ENCODE data around the gene TNNT3. TPM values are rescaled to one million over a fixed set of nuclear protein-coding genes. Genes with fewer than 3 reads are reported as not detected.

The TNNT3 gene
- total and polyA plus RNA-seq, 8 donors: 0.24 to 6.6 (median 1.1) TPM

DNA sequence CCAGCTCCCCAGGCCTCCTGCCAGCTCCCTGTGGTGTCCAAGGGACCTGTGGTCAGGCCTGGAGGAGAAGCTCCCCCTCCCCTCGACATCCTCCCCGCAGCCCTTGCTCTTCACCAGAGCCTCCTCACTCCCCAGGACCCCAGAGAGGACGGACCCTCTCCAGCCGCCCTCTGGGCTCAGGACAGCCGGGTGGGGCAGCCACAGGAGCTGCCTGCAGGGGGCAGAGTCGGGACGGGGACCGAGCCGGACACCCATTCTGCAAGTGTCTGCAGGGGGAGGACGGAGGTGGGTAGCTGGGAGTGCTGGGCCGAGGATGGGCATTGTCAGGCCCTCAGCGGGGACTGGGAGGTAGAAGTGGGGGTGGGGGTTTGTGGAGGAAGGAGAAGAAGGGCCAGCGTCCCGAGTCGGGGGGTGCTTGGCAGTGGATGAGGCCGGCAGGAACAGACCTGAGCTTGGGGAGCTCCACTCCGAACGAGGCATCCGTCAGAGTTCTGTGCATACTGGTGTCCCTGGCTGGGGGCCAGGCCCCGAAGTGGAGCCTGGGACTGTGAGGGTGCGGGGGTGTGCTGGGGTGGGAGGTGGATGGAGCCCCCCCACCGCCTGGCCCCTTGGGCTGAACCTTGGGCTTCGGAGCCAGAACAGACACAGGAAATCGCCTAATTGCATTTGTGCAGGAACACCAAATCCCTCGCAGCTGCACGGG lies 43.0 kb upstream of the TNNT3 start:
- no peaks in the 10 kb centered on the region for H3K4me1 ChIP-seq
- H3K36me3 ChIP-seq: no peaks in the 10 kb centered on the region
- peak in 3 of 4 donors; percentile 26 to 55 (median 46) for ATAC-seq
- DNase-seq: peak in 5 of 6 donors; percentile 23 to 87 (median 66)
- FAIRE-seq: no peak
- TF ChIP-seq, protein P1, sequence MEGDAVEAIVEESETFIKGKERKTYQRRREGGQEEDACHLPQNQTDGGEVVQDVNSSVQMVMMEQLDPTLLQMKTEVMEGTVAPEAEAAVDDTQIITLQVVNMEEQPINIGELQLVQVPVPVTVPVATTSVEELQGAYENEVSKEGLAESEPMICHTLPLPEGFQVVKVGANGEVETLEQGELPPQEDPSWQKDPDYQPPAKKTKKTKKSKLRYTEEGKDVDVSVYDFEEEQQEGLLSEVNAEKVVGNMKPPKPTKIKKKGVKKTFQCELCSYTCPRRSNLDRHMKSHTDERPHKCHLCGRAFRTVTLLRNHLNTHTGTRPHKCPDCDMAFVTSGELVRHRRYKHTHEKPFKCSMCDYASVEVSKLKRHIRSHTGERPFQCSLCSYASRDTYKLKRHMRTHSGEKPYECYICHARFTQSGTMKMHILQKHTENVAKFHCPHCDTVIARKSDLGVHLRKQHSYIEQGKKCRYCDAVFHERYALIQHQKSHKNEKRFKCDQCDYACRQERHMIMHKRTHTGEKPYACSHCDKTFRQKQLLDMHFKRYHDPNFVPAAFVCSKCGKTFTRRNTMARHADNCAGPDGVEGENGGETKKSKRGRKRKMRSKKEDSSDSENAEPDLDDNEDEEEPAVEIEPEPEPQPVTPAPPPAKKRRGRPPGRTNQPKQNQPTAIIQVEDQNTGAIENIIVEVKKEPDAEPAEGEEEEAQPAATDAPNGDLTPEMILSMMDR (IDR thresholded peaks at IDR 0.05): peak; percentile 10 to 18 (median 16)
- 42 to 56% methylated on average over 26 of the region's 26 CpGs for WGBS, 2 donors
- H3K9me3 ChIP-seq: no peaks in the 10 kb centered on the region
- no peaks in the 10 kb centered on the region for H3K27me3 ChIP-seq
- intact Hi-C loops (cut with DNase I): no loop called here
- H3K4me3 ChIP-seq: no peak overlapping the region
- no peak overlapping the region for H3K27ac ChIP-seq

DNA sequence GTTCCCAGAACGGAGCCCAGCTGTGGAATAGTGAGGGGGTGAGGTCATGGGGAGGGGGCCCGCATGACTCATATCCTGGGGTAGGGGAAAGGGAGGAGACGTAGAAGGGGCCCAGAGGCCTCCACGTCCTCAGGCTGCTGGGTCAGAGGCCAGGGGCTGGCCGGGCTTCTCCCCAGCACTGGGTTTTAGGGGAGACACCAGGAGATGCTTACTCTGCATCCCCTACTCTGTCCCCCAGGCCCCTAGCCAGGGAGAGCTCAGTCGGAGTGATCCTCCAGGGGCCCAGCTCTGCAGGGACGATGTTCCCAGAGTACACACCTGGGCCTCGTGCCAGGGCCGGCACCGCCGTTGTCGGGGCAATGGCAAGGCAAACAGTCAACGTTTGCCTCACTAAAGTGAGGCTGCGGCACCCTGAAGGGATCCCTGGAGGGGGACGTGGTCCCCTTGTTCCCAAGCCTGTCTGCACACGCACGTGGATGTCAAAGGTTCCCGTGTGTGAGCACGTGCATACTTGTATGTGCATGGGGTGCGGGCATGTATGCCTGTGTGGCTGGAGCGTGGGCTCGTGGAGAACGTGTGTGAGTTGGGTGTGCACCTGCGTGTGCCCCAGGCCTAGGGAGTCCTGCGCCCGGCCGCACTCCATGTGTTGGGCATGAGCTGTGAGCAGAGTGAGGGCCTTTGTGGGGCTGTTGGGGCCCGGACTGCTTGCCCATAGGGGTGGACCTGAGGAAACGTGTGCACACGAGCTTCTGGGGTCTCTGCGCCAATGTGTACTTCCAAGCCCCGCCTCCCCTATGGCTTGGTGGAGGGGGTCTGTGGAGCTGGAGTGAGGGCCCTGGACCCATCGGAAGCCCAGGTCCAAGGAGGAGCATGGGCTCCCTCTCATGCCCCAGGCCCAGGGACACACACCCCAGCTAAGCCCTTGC lies 42.0 kb upstream of the TNNT3 start:
- FAIRE-seq: no peak
- intact Hi-C loops (cut with DNase I): no loop called here
- Histone ChIP-seq H3K4me1 (no peaks in the 10 kb centered on the region), H3K4me3 (no peak overlapping the region), H3K36me3 (no peaks in the 10 kb centered on the region), H3K27ac (no peak overlapping the region), H3K27me3 (no peaks in the 10 kb centered on the region), H3K9me3 (no peaks in the 10 kb centered on the region)
- WGBS, 2 donors: 60 to 64% methylated on average over 31 to 33 of the region's 33 CpGs
- ATAC-seq: no peak
- DNase-seq: peak in 5 of 6 donors; percentile 27 to 89 (median 73)
- TF ChIP-seq, protein P1 (IDR thresholded peaks at IDR 0.05): no peak

DNA sequence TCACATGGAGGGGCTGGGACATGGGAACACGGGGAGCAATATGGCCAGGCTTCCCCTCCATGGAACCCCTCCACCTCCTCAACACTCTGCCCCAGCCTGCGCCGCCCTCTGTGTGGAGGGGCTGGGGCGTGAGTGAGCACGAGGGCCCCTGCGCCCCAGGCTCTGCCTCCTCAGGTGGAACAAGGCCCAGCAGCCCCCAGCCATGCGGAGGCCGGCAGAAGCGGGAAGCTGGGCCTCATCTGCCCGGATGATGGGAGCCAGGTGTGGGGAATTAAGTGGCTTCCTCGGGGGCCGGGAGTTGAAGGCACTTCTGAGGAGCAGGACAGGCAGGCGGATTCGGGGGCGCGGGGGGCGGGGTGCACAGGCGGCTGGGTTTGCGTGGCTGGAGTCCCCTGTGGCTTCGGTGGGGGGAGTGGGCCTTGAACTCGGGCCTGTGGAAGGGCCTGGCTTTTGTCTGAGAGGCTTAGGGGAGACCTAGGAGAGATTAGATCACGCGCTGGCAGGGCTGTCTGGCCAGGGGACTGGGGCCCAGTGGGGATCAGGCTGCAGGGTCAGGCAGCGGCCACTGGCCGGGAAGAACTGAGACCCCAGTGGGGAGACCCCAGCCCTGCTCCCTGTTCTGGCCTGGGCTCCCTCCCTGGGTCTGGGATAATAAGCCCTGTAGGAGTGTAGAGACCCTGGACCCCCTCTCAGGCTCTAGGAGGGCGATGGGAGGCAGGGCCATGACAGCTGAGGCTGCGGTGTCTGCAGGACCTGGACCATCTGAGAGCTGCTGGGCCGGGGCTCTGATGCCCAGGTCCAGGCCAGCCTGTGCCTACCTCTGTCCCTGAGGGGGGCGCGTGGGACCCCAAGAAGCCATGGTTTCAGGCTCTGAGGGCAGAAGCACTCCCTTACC lies 41.1 kb upstream of the TNNT3 start:
- DNase-seq (peak in 4 of 6 donors; percentile 9 to 60 (median 45)), FAIRE-seq (no peak), ATAC-seq (no peak)
- no peak overlapping the region for H3K27ac ChIP-seq
- no peaks in the 10 kb centered on the region for H3K36me3 ChIP-seq
- TF ChIP-seq, protein P1 (IDR thresholded peaks at IDR 0.05): no peak
- 89 to 94% methylated on average over 29 to 30 of the region's 30 CpGs for WGBS, 2 donors
- no peak overlapping the region for H3K4me3 ChIP-seq
- no peaks in the 10 kb centered on the region for H3K4me1 ChIP-seq
- intact Hi-C loops (cut with DNase I): no loop called here
- H3K9me3 ChIP-seq: no peaks in the 10 kb centered on the region
- H3K27me3 ChIP-seq: no peaks in the 10 kb centered on the region

DNA sequence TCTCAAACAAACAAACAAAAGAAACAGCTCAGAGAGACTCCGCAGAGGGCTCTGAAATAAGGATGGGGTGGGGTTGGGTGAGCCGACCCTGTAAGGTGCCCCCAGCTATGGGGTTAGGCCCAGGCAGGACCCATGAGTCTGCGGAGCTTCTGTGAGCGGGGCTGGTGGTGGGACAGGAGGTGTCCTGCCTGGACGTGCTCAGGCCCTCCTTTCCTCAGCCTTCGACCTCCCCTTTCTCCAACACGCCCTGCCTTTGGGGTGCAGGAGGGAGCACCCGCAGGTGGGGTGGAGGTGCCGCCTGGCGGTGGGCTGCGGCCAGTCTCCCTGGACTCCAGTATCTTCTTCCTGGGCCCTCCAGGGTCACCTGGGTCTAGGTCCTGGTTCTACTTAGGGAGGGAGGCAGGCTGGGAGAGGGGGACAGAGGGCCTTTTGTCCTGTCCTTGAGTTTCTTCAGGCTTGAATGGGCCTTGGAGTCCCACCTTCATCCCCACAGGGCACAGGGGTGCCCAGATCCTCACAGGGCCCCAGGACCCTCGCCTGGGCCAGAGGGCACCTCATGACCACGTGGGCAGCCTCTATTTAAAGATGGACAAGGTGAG lies 40.1 kb upstream of the TNNT3 start:
- Histone ChIP-seq H3K27me3 (no peaks in the 10 kb centered on the region), H3K4me1 (no peaks in the 10 kb centered on the region), H3K36me3 (no peaks in the 10 kb centered on the region), H3K27ac (no peak overlapping the region), H3K4me3 (no peak overlapping the region), H3K9me3 (no peaks in the 10 kb centered on the region)
- WGBS, 2 donors: 78 to 91% methylated on average over 13 of the region's 13 CpGs
- TF ChIP-seq, protein P1 (IDR thresholded peaks at IDR 0.05): no peak
- no peak for ATAC-seq
- no peak for DNase-seq
- no peak for FAIRE-seq
- intact Hi-C loops (cut with DNase I): no loop called here

Data from pancreas (tissue), 10 donors.